ENCODE data around the gene PCF11.
"Not testable (repeated sequence)": the region's sequence is repeated elsewhere in the genome, so short reads cannot be mapped to it uniquely, and the experiment has no call there.

PCF11 gene

DNA sequence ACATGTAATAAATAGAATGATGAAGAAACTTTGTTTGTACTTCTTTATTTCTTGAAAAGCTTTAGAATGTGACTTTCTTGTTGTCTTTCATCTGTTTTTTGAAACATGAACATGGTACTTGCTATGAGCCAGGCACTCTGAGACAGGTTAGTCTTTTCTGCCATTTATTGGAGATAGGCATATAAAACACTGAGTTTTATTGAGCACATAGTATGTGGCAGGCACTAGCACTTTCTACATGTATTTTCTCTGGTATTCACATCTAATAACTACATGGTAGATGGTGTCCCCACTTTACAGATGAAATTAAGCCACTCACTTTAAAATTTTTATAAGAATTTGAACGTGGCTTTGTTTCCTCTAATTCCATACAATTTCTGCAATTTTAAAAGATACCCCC, 28.8 kb downstream of the PCF11 start:
- Histone ChIP-seq H3K4me3 (no peak overlapping the region), H3K27ac (no peak overlapping the region)

DNA sequence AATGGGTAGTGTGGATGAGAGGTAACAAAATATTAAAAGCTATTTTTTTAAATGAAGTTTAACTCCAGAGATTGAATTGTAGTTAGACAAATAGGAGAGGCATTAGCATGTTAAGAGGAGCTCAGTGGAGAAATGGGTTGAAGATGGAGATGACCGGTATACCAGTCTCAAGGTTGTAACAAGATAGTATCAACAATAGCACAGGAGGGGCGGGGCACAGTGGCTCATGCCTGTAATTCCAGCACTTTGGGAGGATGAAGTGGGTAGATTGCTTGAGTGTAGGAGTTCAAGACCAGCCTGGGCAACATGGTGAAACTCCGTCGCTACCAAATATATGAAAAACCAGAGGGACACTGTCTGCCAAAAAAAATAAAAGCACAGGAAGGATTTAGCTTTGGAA, 30.5 kb downstream of the PCF11 start:
- H3K27ac ChIP-seq: no peak overlapping the region
- H3K4me3 ChIP-seq: no peak overlapping the region

DNA sequence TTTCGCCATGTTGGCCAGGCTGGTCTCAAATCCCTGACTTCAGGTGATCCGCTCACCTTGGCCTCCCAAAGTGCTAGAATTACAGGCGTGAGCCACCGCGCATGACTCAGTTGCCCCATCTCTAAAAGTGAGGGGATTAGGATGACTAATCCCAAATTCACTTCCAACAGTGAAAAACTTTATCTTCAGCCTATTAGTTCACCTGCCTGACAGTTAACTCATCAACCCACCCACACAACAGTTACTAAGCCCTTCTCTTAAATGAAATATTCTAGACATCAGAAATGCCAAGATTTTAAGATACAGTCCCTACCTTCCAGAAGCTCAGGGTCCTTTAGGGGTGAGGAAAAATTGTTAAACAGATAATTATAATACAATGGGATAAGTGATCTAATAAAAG, 34.6 kb downstream of the PCF11 start:
- no peak overlapping the region for H3K27ac ChIP-seq
- H3K4me3 ChIP-seq: no peak overlapping the region

DNA sequence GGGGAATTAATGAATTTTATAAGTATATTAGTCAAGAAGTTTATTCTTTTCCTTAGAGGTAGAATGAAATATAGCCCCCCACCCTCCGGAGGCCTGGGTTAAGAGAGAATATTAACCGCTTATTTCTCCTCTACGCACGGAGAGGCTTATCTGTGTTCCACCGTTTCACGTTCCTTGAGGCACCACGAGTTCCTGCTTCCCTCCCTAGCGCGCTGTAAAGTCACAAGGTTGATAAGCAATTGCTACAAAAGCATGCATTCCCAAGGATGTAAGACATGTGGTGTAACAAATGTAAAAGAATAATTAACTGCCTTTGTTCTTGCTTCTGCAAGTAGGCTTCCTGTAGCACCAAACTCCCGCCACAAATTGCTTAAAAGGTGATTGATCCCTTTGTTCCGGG, 35.1 kb downstream of the PCF11 start:
- Histone ChIP-seq H3K27ac (peak overlapping the region in 4 of 21 experiments; percentile 91 to 95 (median 92)), H3K4me3 (peak overlapping the region in 3 of 7 experiments; percentile 60 to 79 (median 78))

DNA sequence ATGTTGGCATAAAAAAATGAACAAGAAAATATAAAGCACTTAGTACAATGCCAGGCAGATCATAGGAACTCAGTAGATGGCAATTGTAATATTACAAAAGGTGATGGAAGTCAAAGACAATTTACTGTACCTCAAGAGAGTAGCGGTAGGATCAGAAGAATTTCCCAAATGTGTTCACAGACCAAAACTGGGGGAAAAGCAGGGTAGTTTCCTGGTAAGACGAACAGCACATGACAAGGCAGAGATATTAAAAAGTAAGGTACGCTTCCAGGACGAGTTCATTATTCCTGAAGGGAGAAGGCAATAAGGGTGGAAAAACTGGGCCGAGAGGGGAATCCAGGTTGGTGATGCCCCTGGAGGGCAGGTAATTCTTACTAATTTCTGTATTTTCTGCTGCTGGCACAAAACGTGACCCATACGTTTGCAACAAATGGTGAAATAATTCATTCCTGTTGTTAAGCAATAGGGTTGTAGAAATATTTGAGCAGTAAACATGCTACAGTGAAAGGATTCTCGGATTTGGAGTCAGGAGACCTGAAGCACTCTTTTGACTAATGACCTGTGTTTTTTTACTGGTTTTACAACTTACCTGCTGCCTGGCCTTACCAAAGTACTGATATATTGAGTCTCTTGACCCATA, 35.8 kb downstream of the PCF11 start:
- Histone ChIP-seq H3K4me3 (peak overlapping the region; percentile 59 to 88 (median 79)), H3K27ac (peak overlapping the region in 19 of 21 experiments; percentile 73 to 97 (median 91))

DNA sequence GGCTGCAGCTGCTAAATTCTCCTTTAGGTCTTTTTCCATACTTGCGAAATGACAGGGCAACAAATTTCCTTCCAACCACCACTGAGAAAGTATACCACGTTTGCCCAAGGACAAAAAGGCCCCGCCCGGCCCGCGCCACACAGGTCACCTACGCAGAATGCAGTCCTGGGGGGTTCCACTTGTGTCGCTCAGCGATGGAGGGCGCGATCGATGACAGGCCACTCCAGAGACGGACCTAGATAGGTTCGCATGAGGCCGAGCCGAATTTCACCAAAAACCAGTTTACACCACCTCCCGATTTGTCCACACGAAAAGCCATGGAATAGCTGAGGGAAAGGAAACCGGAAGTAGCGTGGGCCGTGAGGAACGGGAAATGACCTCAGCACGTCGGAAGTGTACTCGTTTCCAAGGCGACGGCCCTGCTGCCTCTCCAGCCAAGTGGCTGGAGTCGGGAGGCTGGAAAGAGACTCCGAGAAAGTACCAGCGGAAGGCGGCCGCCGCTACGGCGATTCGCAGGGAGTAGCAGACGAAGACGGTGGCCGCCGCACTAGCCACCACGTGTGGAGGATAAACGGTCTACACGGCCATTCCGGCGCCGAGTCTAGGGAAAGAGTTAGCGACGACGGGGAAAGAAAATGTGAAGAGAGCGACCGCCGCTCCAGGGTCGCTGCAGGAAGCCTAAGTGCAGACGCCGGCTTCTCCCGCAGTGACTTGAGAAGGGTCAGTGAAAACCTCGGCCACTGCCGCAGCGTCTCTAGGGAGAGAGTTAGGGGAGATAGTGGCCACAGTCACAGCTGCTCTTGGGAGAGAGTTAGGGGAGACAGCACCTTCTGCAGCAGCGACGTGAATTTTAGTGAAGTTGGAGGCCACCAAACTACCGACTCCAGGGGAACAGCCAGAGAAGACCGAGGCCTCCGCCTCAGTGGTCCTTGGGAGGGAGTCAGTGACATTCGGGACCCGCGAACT, 36.7 kb downstream of the PCF11 start, which contains the start of gene ANKRD42:
TSS of gene ANKRD42 (plus strand) at position 398 of the 966 bp plus-strand sequence. CDS start 959 bp downstream, outside the sequence.
- peak within 1 kb of the TSS; percentile 59 to 88 (median 79) for H3K4me3 ChIP-seq
- peak within 1 kb of the TSS; percentile 39 to 97 (median 89) for H3K27ac ChIP-seq

DNA sequence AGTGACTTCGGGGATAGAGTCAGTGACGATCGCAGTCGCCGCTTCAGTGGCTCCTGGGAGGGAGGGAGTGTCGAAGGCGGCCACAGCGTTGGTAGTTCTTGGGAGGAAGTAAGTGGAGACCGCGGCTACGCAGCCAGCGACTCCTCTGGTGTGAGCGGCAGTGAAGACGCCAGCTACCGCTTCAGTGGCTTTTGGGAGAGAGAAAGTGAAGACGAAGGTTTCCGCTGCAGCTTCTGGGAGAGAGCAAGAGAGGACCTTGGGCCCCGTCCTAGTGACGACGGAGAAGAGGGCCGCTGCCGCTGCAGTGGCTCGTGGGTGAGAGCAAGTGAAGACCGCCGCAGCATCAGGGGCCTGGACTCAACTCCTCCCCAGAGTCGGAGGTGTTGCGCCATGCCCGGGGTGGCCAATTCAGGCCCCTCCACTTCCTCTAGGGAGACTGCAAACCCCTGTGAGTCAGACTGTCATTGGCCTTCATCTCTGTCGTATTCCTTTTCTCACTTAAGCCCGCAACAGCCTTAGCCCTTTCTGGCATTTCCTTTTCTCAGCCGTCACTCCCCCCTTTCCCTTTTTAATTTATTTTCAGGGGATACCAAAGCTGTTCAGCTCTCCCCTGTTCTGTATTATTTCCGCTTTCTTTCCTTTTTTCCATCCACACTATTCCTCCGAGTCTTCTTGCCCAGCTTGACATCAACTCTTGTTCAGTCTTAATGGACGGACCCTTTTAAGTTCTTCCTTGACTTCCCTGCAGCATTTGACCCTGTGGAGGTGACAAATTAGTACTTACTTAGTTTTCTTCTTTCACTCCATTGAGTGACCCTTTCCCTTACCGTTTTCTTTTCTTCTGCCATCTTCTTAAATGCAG, 37.6 kb downstream of the PCF11 start:
- Histone ChIP-seq H3K4me3 (peak overlapping the region; percentile 59 to 88 (median 79)), H3K27ac (peak overlapping the region; percentile 39 to 97 (median 89))

DNA sequence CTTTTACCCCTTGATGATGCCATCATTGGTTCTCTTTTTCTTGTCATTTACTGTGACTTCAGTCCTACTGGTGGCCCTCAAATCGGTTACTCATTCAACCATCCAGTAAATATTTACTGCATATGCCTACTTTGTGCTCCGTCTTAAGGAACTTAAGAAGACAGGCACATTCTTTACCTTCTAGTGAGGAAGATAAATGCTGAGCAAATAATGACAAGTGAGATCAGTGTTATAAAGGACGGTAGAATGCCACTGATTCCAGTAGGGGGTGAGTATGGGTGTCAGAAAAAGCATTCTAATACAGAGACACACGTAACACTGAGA, 38.2 kb downstream of the PCF11 start:
- peak overlapping the region in 6 of 7 experiments; percentile 59 to 88 (median 78) for H3K4me3 ChIP-seq
- H3K27ac ChIP-seq: peak overlapping the region in 12 of 21 experiments; percentile 73 to 97 (median 92)

DNA sequence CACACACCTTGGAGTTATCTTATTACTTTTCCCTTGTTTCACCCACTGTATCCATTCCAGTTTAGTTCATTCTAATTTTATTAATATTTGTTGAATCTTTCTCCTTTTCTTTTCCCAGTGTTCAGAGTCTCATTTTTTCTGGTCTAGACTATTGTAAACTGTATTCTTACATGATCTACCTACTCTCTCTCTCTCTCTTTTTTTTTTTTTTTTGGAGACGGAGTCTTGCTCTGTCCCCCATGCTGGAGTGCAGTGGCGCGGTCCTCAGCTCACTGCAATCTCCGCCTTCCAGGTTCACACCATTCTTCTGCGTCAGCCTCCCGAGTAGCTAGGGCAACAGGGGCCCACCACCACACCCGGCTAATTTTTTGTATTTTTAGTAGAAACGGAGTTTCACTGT, 38.7 kb downstream of the PCF11 start:
- H3K4me3 ChIP-seq: no peak overlapping the region
- H3K27ac ChIP-seq: no peak overlapping the region

DNA sequence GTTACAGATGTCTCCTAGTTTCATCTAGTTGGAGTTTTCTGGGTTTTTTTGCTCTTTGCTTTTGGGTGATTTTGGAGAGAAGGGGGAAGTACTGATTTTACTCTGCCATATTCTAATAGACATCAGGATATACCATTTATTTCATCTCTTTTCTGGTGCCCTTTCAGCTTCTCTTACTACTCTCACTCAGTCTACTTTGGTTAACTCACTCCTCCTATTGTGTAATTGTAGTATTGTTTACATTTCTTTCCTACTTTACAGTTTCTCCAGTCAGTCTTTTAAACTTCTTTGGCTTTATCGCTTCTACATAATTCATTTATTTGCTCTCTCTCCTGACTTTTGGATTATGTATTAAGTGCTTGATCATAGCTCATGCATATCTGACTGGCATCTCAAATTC, 43.1 kb downstream of the PCF11 start:
- H3K27ac ChIP-seq: no peak overlapping the region
- no peak overlapping the region for H3K4me3 ChIP-seq

DNA sequence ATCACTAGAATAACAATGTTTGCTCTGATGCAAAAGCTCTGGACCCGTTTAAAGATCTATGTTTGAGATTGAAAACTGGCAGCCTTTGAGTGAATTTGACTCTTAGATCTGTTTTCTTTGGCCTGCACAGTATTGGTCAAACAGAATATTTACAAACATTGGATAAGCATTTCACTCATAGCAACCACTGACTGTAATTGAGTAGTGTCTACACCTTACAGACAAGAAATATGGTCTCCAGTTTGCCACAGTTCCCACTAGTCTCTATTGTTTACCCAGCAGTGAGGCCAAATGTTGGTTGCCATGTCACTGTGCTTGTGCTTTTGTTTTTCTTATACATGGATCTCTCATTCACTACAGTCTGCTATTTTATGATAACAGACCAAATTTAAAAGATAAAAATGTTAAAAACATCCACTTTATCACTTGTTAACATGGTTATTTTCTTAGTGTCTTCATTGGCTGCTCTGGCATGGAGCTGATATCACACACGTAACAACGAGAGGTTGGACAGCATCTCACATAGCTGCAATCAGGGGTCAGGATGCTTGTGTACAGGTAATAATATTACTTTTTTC, 48.8 kb downstream of the PCF11 start:
- no peak overlapping the region for H3K27ac ChIP-seq
- H3K4me3 ChIP-seq: no peak overlapping the region

DNA sequence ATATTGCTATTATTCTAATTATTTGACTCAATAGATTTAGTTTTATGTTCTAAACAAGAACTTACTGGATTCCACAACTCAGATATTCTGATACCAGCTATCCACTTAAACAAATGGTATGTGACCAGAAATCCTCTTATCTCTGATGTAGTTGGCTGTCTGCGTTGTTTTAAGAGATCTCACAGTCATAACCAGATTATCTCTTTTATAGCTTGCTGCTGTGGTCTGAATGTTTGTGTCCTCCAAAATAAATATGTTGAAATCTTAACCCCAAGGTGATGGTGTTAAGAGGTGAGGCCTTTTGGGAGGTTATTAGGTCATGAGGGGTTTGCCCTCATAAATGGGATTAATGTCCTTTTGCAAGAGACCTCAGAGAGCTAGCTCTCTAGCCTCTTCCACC, 49.3 kb downstream of the PCF11 start:
- no peak overlapping the region for H3K27ac ChIP-seq
- no peak overlapping the region for H3K4me3 ChIP-seq

DNA sequence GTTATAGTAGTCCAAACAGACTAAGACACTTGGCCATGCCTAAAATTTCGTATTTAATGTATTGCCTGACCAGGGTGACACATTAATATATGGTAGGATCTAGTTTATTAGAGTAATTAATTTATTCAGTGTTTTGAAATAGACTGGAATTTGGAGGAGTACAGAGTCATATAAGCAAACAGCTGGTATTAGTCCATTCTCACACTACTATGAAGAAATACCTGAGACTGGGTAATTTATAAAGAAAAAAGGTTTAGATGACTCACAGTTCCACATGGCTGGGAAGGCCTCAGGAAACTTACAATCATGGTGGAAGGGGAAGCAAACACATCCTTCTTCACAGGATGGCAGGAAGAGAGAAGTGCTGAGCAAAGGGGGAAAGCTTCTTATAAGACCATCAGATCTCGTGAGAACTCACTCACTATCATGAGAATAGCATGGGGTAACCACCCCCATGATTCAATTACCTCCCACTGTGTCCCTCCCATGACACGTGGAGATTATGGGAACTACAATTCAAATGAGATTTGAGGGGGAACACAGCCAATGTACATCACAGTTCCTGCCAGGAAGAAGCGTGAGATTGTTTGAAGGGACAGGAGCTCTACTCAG, 49.9 kb downstream of the PCF11 start:
- H3K27ac ChIP-seq: not testable (repeated sequence)

DNA sequence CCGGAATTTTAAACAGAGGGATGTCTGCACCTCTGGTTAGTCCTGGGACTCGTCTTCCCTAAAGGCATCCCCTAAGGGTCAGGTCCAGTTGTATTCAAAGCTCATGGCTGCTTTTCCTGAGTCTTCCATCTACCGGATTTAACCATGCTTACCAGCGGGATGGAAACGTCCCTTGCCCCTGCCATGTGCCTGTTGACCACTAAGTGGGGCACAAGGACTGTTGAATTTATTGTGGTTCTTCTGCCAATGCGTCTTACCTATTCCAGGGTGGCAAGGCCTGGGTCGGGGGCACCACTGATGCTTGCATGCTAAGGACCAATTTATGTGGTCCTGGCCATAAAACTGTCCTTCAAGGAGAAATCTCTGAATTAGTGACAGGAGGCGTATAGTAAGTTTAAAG, 62.2 kb downstream of the PCF11 start:
- no peak overlapping the region for H3K27ac ChIP-seq
- H3K4me3 ChIP-seq: no peak overlapping the region

More for the DNA sequence above, 49.9 kb downstream of the PCF11 start:
- not testable (repeated sequence) for H3K4me3 ChIP-seq

DNA sequence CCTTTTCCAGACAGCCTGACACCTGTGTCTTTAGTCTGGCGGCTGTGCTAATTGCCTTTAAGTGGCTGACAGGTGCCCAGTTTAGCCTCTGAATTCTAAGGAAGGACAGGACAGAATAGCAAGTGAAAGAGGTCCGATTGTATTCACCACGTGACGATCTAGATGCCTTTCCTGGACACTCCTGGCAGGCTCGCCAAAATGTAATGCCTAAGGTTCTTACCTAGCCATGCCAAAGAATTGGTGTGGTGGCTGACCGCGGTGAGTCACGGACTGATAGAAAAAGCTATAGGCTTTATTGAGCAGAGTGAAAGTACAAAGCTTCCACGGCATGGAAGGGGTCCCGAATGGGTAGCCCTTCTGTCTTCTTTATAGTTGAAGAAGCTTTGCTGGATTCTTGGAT, 63.3 kb downstream of the PCF11 start:
- Histone ChIP-seq H3K4me3 (no peak overlapping the region), H3K27ac (no peak overlapping the region)

DNA sequence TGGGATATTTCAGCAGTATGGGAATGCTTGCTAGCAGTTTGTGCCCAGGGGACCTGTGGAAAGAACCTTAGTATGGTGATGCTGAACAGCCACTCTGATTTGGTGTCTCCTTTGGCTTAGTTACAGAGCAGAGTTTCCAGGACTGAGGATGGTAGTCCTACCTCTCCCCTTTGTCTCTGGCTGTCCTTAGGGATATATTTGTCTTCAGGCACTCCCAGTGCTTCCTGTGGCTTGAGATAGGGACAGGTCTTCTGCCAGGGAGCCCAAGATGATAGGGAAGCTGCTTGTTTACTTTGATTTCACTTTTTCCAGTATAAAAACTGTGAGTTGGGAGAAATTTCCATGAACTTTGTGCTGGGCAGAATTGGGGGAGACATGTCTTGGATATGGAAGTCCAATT, 64.8 kb downstream of the PCF11 start:
- H3K27ac ChIP-seq: no peak overlapping the region
- no peak overlapping the region for H3K4me3 ChIP-seq

DNA sequence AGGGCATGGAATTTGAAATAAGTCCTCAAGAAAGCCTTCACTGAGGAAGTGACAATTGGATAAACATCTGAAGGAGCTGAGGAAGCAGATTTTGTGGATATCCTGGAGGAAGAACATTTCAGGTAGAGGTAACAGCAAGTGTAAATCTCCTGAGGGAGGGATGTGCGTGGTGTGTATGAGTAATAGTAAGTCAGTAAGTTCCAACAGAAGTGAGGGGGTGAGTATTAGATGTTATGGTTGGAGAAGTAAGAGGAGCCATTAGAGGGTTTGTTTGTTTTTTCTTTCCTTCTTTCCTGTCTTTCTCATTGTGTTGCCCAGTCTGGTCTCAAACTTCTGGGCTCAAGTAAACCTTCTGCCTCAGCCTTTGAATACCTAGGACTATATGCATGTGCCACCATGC, 65.6 kb downstream of the PCF11 start:
- H3K27ac ChIP-seq: no peak overlapping the region
- H3K4me3 ChIP-seq: no peak overlapping the region

DNA sequence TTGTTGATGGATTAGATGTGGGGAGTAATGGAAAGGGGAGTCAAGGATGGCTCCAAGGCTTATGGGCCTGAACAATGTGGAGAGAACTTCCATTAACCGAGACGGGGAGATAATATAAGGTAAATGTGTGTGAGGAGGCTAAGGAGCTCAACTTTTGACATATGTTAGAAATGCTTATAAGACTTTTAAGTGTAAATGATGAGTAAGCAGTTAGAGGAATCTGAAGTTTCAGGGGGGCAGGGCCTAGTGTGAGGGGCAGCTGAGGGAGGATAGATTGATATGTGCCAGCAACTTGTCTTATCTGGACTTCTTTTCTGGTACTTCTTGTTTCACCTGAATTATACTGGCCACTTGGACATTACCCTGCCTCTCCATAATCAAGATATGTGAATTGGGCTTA, 66.5 kb downstream of the PCF11 start:
- no peak overlapping the region for H3K4me3 ChIP-seq
- no peak overlapping the region for H3K27ac ChIP-seq

DNA sequence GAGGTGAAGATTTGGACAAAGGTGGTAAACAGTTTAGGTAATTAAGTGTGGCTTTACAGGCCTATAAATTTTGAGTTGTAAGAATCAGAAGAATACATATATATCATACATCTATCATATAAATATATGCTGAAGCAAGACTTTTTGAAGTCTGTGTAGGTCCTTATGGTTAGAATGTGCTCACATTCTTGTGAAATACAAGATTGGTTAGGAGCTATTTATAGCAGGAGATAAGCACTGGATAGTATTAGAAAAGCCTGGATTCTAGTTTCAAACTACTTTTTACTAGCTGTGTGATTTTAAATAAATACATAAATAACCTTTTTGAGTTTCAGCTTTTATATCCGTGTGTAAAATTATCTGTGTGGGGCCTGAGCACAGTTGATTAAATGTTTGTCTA, 78.9 kb downstream of the PCF11 start:
- Histone ChIP-seq H3K27ac (no peak overlapping the region), H3K4me3 (no peak overlapping the region)
